Measurements from ENCODE around the gene PCSK1.

The PCSK1 gene

DNA sequence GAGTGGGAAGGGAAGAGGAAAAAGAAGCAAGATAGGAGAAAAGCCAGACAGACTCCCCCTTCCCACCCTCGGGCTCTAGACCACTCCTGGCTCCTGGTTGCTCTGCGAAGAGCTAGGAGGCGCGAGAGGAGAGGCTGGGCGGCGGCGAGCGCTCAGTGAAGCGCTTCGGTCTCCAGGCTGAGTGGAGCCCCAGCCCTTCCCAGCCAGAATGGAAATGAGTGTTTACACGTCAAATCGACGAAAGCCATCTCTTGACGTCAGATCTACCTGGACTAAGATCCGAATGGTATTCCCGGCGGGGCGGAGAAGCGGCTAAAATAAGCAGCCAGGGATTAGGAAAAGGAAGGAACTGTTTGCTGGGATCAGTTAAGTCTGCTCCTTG lies at the start of gene PCSK1:
PCSK1 (minus strand) TSS at position 183 of the 382 bp plus-strand sequence. CDS start 206 bp downstream, outside the sequence.
- DNase-seq = no peak

DNA sequence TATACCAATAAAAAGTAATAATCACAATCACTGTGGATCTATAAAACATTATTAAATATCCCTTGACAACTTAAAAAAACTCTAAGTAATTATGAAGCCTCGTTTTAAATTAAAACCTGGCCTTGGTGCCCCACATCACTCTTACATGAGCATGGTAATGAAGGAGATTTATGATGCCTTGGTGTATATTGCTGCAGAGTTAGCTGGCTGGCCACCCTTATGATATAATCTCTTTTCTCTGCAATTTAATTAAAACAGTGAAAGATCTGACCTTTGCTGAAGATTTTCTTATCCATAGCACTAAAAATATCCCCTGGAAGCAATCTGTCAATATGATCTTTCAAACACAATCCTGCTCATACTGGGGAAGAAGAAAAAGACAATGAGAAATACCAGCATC lies 48.8 kb upstream of the PCSK1 start:
- no peak for DNase-seq

DNA sequence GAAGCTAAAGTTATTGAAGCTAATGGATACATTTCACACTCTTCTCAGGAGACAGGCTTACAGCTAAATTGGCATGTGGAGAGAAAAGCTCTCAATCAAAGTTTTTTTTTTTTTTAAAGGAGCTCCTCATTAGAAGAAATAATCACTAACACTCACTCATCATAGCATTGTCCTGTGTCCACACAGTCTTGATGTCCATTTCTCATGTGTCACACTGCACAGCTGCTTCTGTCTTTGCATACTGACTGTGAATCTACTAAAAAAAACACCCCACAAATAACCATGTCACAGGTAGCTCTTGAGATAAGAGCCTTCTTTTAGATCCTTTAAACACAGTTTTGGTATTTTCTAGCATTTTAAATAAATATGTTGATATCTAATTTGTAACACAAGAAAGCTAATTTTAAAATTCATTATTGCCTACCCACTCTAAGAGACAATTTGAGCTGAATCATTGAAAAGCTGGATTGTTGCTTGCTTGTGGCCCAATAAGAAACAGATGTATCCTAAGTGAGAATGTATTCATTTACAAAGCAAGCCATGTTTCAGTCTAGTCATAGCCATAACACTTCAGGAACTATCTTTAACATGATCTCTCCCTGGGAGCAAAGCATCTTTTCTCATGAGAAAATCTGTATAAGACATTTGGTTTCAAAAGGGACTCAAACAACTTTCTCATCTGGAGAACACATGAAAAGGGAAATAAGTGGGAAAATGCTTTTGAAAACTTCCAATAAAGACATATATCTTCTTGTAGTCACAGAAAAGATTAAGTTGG lies 48.1 kb upstream of the PCSK1 start:
- DNase-seq = no peak

DNA sequence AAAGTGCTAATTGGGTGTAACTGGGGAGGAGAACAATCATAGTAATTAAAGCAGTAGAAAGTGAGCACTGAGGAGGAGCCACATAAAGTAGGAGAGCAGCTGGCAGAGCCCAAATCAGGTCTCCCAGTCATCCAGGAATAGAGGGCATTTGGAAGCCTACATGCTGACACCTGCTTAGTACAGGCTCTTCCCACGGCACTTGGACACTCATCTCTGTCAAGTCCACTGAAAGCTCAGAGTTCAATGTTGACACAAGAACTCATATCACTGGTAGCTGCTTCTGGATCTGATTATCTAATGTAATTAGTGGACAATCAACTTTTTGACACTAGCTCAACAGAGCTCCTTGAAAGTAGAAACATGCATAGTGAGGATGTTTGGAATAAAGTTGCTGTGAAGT lies 45.9 kb upstream of the PCSK1 start:
- DNase-seq = no peak

DNA sequence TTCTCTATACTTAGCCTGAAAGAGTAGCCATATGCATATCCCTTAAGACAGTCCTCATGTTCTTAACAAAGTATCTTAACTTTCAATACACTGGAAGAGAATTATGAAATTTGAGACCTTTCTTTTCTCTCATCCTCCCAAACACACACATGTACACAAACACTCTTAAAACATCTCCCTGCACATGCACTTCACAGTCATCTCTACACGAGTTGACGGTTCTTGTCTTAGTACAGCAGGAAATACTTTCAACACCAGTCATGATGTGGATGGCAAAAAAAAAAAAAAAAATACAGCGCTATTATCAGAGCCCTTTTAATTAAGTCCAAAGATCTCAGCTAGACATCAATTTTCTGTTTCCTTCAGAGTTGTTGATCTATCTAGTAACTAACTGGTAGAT lies 43.6 kb upstream of the PCSK1 start:
- DNase-seq = no peak

DNA sequence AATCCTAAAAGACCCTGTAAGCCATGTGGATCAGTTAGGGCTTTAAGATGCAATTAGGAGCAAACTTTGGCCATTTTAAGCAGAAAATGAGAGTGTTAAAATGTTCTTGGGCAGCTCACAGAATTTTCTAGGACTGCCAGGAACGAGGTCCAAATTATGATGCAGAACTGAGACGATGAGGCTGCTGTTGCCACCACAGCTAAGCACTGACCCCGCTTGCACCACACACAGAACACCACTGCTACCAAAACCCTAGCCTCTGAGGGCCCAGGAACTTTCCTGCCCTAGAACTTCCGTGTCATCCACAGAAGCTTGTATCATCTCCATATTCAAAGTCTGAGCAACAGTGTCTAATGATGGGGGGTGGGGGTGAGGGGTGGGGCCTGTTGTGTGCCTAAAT lies 41.0 kb upstream of the PCSK1 start:
- no peak for DNase-seq

DNA sequence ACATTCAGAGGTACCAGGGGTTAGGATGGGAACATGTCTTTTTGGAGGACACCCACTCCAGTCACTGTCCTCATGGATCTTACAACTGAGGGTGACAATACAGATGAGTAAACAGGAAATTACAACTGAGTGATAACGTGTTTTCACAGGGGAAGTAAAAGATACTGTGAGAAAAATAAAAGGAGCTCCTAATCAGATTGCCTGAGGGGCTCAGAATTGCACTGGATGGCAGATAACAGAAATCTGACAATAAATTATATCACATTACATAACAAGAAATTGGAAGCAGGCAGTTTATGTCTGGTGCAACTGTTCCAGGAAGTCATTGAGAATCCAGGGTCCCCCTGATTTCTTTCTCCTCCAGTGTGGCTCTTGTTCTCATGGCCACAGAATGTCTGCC lies 40.1 kb upstream of the PCSK1 start:
- no peak for DNase-seq

DNA sequence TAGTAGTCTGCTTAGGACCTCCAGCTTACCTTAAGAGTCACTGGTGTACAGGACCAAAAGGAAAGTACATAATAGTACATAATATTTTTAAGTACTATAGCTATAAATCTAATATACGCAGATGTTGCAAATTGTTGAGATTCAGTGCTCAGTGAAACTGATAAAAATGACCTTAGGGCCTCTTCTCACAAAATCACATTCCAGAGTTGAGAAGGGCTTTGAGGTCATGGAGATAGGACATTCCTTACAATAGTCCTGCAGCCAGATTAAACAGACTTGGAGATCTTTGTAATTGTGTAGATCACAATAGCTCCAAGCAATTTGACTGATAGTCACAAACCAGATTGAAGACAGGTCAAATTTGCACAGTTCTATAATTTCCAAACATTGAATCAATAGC lies 37.7 kb upstream of the PCSK1 start:
- no peak for DNase-seq

DNA sequence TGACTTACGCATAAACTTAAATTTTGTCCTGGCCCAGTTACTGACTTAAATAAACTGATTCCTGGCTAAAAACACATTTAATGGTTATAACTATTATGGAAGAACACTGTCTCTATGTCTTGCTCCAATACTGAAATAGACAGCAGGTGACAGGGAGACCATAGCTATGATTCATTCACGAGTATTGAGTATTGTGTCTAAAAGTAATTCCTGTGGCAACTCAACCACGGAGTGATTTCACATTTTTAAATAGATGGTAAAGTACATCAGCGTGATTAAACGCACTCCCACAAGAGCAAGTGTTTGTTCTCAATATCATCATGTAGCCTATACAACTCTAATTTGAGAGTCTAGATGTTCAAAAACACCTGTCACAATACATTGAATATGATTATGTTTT lies 35.9 kb upstream of the PCSK1 start:
- no peak for DNase-seq

DNA sequence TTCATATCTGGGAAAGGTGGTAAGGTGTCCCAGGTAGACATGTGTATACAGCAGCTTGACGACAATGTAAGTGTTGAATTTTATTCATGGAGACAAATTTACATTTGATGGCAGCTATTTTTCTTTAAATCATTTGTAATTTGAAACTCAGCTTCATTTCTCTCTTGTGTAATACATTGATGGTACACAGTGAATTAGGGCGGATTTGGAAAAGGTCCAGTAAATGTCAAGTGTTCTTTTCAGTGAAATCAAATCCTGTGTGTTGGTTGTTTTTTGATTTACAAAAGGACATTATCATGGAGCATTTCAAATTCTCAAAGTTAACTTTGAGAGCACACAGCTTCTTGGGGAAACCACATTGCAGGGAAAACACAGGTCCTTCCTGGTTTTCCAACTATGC lies 30.0 kb upstream of the PCSK1 start:
- DNase-seq = no peak

DNA sequence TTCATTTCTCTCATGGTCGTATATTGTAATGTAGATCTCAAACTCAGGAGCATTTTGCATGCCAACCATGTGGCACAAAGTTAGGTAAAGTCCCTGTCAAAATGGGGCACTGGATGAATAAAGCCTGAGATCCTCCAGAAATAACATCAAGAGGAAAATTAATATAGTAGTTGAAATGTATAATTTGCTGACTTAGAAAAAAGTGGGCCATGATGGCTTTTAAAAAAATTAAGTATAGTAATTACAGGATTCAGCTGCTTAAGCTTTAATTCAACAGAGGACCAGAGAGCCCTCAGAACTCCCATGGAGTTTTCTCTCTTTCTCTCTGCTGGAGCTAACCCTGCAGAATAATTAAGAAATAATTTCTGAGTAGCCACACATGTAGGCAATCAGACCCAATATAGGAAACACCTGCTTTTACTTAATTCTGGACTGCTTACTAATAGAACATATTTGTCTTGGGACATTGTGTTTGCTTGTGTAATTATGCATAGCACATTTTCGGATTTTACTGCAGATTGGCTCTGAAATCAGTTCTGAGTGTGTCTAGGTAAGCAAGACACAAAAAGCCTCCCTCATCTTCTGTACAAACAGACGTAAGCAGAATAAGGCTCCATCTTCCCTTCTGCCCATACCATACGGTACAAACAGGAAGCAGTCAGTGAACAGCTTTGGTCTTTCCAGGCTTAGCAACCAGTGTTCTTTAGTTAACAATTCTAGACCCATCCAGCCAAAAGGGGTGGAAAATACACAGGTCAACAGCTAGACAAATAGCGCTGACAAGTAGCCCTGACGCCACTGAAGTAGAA lies 26.5 kb upstream of the PCSK1 start:
- DNase-seq = no peak

DNA sequence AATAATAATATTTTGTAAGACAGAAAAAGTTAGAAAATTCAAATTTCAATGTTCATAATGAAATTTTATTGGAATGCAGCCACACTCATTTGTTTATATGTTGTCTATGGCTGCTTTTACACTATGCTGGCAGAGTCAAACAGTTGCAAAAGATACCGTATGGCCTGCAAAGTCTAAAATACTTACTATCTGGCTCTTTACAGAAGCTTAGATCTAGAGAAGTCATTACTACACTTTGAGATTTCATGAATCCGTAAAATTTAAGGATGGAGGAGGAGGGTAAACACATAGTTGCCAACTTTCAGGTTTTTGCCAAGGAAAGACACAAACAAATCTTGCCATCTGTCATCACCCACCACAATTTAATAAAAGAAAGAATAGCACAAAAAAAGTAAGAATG lies 25.1 kb upstream of the PCSK1 start:
- no peak for DNase-seq

DNA sequence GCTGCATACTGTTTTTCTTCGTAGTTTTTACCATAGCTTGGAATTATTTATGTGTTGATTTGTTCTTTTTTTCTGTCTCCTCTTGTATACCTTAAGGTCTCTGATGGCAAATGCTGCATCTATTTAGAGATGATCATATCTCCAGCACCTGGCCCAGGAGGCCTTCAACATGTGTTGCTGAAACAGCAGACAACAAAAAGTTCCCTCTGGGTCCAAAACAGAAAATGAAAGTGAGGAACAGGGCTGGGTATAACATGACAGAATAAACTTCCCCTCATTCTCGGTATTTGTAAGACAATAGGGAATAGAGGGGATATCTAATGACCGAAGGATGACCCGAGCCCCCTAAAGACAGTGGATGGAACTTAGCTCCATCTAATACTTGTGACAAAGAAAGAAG lies 22.7 kb upstream of the PCSK1 start:
- DNase-seq = no peak

DNA sequence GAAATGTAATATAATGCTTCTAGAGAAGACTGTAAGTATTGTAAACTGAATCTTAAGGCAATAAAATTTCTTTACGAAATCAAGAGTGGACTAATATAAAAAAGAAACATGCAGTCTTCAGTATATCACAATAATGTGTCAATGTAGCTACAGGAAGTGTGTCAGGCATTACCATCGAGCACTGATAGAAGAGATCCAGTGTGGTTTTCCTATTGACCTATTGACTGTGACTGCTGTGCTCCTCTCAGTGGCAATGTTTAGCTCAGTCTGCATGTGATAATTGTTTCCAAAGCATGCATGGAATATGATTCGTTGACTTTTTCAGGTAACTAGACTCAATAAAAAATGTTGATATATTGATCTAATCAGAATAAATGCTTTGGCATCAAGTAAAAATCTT lies 20.3 kb upstream of the PCSK1 start:
- no peak for DNase-seq

DNA sequence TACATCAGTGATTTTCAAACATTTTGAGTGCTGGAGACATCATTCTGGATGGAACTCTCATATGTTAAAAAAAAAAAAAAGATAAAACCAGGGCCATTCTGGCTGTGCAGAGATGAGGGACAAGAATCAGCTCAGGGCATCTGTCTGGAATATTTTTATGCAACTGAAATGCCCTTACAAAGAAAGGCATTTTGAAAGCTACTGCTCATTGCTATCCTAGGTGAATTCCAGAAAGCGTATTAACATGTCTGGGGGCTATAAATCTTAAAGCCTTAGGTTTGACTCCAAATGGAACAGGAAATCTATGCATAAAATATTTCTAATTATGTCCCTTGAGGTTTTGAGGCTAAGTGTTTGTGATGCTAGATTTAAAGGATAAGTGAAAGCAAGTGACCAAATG lies 14.9 kb upstream of the PCSK1 start:
- no peak for DNase-seq

DNA sequence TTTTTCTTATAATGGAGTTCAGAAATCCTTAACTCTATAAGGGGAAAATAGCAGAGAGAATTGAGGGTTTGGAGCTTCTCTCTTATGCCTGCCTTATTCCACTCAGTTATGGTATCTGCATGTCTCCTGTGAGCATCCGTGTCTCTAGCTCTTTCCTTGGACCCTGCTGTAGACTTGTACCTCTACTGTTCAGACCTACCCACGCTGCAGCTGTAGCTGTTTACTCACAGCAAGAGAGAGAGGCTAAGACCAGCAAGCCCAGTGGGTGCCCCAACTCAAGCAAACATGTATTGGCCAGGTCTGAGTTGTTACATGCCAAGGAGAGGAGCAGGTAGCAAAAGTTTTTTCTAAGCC lies 7.1 kb upstream of the PCSK1 start:
- no peak for DNase-seq

DNA sequence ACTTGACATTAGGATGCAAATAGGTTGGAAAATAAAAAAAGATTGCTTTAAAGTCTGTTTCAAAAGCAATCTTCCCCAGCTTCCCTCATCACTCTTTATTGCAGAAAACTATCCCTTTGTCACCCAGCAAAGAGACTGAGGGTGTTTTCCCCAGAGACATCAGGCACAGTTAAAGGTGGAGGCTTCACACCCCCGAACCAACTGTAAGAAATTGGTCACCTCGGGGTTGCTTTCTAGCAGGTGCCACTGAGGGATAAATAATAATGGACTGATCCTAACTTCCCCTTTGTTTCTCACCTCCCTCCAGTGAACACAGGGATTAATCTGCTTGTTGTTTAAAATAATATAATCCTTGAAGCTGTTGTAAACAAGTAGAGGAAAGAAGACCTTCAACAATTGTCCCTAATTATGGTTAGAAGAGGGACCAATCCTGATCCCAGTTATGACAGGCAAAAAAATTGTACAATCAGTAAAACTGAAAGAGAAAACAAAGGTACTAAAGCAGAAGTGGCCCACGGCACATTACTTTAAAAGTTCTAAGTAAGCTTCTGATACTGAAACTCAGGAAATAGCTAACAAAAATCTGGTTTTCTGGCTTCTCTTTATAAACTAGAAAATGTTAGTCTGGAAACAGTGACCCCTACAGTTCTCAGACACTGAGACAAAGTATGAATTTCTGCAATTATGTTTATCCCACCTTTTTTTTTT lies 6.6 kb upstream of the PCSK1 start:
- no peak for DNase-seq

DNA sequence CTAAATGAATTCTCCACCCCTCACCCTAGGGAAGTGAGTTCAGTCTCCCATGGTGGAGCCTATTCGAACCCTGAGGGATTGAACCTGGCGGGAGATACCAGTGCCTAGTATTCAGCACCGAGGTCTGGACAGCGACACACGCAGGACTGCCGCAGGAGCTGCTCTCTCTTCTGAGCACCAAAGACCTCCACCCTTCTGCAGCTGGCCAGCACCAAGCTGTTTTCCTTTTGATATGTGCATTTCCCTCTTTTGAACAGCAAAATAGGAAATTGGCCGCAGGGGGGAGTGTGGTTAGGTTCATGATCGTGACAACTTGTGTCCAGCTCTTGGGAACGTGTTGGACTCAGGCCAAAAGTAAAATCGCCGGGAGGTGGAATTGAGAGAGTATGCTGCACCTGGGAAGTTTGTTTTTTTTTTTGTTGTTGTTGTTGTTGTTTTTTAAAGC lies 1.2 kb upstream of the PCSK1 start:
- peak in 1 of 2 donors; percentile 25 for DNase-seq

DNA sequence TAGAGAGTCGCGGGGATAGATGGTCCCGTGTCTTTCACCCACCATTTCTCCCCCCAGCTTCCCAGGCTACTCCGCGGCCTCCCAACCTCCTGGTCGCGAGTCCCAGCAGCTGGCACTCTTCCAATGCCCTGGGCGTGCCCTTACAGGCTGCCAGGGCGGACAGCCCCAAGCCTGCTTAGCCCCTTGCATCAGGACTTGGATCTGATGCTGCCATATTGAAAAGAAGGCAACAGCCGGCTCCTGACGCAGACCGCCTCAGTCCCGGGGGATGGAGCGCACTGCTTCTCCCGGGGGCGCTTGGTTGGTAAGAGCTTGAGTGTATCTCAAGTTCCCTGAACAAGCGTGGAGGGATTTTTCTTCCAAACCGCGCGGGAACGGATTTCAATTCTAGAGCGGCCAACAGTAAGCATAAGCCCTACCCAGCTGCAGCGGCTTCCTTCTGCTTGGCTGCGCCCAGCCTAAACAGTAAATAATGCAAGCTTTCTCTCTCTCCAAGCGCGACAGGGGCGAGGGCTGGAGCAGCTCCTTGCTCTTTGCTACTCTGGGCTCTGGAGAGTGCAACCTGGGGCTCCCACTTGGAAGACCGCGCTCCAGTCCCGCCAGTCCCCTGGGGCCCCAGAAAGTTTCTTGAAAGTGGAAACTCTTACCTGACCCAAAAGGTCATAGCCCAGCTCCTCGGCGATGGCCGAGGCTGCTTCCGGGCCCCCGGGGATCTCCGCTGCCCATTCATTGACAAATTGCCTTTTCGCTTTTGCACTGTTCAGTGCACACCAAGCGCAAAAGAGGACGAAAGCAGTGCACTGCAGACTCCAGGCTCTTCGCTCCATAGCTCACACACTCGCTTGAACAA lies 607 bp downstream of the PCSK1 start:
- no peak for DNase-seq

DNA sequence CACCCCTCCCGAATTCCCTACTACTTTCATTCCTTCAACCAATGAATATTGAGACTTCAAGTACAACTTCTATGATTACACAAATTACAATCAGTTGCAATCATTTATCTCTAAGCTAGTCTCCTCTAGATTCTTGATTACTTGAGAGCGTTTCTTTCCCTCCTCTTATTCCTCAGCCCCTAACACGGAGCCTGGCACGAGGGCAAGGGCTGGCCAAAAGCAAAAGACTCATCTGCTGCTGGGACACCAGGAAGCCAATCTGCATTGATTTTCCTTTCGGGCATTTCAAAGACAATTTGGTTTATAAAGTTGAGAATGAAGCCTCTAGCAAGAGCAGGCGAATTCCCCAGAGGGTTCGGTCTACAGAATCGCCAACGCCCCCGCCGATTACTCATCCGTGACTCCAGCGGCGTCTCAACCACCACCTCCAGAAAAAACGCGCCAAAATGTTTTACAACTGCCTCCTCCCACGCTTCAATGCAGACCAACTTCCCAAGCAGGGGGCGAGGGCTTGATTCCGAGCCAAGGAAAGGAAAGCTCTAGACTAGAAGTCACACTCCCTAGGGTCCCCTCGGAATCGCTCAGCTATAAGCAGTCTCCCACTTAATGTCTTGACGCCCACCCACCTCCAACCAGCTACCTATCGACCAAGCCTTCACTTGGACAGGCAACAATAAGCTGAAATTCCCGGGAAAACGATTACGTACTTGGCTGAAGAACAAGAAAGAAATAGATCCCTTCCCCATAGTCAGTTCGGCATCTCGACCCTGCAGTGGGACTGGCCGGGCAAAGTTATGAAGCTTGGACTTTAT lies 1.5 kb downstream of the PCSK1 start:
- DNase-seq = no peak

DNA sequence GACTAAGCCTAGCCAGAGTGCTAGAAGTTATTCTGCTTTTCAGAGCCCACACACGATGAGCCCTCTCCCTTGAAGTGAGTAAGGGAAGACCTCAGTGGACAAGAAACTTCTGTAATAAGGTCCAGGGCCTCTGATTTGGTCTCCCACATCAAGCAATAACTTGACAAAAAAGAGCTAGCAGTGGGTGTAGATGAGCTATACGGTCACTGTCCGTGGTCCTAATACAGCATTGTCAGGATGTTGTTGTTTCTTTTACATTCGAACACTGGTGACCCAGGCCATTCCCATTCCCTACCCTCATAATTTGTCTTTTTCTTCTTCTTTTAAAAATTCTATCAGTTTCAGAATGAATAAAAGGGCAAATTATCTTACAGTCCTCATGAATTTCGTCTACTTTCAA lies 5.2 kb downstream of the PCSK1 start:
- DNase-seq = no peak

DNA sequence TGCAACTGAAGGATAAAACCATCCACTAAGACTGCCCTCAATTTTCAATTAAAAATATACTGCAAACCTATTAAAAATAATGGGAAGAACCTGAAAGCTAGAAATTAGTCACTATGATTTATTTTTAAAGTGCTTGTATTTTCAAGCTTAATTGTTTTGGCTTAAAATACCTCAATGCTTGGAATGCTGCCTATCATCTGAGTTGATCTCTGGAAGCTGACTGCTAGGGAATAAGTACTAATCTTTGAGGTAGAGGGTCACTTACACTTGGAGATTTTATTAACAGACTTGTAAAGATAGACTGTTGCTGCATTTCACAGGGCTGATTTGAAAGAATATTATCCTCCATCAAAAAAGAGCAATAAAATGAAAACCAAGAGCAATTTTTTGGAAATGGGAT lies 6.2 kb downstream of the PCSK1 start:
- no peak for DNase-seq

All from bone marrow (tissue), 2 donors.